Measurements from ENCODE around the gene SAT1.
A peak's percentile ranks its signal among the peaks of the same experiment; 100 is the strongest.

SAT1 gene

DNA sequence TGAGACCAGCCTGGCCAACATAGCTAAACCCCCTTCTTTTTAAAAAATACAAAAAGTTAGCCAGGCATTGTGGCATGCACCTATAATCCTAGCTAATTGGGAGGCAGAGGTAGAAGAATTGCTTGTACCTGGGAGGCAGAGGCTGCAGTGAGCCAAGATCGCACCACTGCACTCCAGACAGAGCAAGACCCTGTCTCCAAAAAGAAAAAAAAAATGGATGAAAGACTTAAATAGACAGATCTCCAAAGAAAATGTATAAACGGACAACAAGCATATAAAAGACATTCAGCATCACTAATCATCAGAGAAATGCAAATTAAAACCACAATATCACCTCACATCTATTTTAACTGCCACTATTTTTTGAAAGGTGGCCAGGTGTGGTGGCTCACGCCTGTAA, 6.6 kb upstream of the SAT1 start:
- no peak for DNase-seq (ENCODE audit: low spot score)

DNA sequence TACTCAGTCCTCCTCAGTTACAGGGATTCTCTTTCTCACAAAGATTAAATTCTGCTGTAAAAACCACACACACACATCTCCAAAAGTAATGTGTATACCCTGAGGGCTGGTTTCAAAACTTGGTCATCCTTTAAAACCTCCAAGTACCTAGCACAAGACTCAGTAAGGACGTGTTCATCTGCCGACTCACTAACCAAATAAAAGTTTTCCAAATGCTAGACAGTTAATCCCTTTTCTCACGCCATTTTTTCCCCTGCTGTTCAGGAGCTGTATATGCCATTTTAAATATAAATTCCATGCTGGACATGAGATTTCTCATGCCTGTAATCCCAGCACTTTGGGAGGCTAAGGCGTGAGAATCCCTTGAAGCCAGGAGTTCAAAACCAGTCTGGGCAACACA, 3.9 kb upstream of the SAT1 start:
- DNase-seq (ENCODE audit: low spot score), result no peak

DNA sequence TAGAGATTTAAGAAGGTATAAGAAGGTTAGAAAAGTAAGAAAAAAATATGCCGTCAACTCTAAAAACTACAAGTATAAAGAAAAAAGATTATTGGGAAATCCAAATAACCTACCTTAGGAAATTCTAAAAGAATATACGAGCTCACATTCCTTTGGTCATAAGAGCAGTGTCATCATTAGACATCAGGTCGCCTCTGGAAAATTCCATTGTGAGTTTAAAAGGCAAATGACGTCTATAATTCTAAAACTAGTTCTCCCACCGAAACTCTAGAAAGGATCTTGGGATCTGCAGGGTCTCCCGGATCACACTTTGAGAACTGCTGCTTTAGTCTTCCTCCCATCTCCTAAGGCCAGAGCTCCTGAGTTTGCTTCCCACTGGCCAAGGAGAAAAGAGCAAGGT, 518 bp upstream of the SAT1 start:
- no peak for DNase-seq (ENCODE audit: low spot score)

DNA sequence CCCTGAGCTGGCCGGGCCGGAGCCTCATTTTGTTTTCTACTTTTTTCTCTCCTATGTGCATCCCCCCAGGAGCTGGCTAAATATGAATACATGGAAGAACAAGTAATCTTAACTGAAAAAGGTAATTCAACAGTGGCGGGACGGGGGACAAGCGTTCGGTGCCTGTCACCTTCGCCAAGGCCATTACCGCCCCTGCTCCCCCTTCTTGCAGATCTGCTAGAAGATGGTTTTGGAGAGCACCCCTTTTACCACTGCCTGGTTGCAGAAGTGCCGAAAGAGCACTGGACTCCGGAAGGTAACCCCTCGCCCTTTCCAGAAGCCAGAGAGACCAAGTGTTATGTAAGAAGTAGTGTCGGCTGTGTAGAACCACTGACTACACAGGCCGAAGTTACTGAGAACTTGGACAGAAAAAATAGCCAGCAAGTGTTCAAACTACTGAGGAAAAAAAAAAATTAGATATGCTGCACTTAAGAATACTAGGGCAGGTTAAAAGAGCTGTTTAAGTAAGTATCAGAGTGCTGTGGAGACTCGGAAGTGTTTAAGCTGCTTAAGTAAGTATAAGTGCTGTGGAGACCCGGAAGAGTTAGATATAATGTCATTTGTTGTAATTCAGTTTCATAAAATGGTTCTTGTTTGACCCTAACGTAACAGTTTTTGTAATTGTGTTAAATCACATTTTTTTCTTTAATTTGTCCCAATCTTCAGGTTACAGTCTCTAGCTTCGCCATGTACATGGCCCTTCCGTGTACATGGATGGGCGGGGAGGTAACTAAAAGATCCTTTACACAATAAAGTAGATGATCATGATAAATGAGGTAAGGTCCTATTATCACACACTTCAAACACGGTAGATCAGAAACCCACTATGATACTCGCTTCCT, 856 bp downstream of the SAT1 start:
- no peak for DNase-seq (ENCODE audit: low spot score)

DNA sequence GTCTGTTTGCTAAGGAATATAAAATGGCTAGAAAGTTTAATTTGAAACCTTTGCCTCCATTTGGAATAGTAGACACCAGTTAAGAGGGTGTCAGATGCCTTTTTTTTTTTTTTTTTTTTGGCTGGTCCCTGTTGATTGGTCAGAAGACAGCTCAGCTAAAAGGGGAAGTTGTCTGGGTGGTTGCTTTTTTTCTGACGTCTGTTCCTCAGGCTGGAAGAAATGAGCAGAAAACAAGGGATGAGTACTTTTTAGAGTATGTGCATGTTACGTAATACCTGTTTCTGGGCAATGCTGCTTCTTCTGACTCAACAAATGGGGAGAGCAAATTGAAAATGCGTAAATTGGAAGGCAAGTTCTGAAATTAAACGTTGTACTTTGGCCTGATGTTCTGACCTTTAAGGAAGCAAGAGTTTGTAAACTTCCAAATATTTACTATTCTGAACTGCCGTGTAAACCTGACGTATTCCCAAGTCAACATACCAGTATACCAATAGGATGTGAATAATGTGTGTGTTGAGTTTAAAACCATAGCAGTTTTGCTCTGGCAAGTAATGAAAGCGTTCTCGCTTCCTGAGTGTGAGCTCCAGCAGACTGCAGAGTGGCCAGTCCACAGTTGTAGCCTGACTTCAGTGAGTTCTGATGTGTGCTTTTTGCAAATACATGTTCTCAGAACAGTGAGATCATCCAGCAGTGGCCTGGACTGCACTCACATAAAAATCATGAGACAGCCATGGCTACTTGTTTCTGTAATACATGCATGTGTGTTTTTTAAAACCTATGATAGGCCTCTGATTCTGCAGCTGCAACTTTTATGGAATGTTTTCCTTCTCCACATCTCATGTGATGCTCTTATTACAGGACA, 1.7 kb downstream of the SAT1 start:
- peak; percentile 36 for DNase-seq (ENCODE audit: low spot score)

DNA sequence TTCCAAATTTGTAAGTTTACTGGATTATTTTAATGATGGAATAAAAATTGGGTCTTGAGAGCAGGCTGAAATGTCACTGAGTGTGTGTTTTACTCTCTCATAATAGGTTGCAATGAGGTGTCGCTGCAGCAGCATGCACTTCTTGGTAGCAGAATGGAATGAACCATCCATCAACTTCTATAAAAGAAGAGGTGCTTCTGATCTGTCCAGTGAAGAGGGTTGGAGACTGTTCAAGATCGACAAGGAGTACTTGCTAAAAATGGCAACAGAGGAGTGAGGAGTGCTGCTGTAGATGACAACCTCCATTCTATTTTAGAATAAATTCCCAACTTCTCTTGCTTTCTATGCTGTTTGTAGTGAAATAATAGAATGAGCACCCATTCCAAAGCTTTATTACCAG, 2.6 kb downstream of the SAT1 start:
- no peak for DNase-seq (ENCODE audit: low spot score)

DNA sequence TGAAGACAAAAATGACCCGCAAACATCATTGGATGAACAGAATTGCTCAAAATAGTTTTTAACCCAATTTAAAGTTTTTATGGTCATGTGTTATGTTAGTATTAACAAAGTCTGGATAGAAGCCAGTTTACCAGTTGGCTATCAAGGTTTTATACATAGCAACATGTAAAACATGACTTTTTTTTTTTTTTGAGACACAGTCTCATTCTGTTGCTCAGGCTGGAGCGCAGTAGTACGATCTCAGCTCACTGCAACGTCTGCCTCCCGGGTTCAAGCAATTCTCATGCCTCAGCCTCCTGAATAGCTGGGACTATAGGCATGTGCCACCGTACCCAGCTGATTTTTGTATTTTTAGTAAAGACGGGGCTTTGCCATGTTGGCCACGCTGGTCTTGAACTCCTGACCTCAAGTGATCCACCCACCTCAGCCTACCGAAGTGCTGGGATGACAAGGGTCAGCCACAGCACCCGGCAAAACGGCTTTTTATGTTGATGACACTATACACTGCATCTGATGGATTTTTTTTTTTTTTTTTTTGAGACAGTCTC, 3.4 kb downstream of the SAT1 start:
- no peak for DNase-seq (ENCODE audit: low spot score)

DNA sequence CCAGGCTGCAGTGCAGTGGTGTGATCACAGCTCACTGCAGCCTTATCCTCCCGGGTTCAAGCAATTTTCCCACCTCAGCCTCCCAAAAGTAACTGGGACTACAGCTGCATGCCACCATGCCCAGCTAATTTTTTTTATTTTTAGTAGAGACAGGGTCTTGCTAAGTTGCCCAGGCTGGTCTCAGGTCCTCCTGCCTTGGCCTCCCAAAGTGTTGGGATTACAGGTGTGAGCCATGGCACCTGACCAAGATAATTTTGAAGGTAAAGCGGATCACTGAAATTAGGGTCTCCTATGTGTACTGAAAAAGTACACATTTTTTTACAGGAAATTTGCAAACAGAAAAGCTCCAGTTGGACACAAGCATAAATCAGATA, 4.8 kb downstream of the SAT1 start:
- no peak for DNase-seq (ENCODE audit: low spot score)

DNA sequence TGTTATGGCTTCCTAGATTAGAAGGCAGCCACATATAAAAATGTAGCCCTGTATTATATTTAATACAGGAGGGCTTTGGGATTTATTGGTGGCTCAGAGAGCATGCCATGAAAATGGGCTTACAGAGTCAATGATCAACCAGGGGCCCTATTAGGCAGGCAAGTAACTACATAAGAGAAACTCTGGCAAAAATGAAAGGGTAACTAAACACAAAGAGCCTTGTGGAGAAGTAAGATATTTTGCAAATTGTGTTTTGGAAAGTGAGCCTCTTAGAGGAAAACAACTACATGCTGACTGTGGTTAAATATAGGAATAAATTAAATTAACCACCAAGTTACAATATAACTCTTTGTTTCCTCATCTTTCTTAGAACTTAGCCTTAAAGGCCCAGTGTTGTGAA, 5.5 kb downstream of the SAT1 start:
- no peak for DNase-seq (ENCODE audit: low spot score)

DNA sequence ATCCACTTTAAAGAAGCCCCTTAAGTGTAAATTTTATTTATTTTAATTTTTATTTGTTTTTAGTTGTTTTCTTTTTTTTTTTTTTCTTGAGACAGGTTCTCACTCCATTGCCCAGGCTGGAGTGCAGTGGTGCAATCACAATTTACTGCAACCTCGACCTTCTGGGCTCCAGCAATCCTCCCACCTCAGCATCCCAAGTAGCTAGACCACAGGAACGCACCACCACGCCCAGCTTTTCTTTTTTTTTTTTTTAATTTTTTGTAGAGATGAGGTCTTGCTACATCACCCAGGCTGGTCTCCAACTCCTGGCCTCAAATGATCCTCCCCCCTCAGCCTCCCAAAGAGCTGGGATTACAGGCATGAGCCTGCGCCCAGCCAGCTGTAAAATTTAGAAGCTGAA, 6.0 kb downstream of the SAT1 start:
- no peak for DNase-seq (ENCODE audit: low spot score)

DNA sequence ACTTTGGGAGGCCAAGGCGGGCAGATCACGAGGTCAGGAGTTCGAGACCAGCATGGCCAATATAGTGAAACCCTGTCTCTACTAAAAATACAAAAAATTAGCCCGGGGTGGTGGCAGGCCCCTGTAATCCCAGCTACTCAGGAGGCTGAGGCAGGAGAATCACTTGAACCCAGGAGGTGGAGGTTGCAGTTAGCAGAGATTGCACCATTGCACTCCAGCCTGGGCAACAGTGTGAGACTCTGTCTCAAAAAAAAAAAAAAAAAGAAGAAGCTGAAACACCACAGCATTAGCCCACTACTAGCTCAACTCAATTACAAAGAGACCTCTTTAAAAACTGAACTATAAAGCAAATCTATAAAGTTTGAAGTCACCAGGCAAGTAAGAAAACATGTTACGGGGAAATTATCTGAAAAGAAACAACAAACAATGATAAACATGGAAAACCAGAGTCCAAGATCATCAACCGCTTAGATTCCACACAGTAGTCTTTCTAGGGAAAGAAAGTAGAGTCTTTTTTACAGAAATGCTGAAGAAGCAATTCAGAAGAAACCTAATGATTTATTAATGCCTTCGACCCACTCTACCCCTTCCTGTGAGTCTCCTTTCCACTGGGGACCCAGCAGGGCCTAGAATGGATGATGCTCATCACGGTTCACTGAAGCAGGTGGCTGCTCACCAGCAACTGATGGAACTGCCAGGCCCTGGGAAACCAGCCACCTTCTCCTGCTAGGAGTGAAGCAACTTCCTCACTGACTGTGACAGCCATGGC, 6.6 kb downstream of the SAT1 start:
- no peak for DNase-seq (ENCODE audit: low spot score)

DNA sequence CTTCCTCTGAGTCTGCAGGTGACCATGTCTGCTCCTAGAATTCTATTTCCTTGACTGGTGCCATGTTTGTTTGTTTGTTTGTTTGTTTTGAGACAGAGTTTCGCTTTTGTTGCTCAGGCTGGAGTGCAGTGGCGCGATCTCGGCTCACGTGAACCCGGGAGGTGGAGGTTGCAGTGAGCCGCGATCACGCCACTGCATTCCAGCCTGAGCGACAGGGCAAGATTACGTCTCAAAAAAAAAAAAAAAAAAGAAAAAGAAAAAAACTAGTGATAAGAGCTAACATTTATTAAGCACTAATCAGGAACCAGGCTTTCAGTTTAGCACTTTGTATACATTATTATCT, 7.2 kb downstream of the SAT1 start:
- DNase-seq (ENCODE audit: low spot score), result no peak

DNA sequence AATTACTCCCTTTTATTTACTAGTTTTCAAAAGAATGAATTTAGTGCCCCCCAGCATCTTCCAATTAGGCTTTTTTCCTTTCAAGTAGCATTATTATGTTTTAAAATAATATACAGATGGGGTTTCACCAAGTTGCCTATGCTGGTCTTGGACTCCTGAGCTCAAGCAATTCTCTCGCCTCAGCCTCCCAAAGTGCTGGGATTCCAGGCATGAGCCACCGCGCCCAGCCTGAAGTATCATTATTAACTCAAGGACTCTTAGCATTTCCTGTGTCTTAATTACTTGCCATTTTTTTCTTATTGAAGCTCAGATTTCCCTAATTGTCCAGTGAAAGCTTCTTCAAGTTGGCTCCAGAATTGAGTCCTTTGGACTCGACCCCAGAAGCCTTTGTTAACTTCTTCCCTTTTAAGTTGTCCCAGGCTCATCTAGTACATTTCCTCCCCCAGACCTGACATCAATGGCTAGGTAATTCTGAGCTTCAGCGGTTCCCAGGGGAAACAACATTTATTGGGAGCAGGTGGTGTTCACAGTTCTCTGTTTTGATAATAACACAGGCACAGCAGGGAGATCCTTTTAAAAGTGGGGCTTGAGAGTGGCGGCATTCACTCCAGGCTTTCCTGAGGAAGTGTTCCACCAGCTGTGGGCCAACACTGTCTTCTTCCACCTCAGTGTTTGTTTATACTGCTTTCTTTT, 10.0 kb downstream of the SAT1 start:
- no peak for DNase-seq (ENCODE audit: low spot score)

DNA sequence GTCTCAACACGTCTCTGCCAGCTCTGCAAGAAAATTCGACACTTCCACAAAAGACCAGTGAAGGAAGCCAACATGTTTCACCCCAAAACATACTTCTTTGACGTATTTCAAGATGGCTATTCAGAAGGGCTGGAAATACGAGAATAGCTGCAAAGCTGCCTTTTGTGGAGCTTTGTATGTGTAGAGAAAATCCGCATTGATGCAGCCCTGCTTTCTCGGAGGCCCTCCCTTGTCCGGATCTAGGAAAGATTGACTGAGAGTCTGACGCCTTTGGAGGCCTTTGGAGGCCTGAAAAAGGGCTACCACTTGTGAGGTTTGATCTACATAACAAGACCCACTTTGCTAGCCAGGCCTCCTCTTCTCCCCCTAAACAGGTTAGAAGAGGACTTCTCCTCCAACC, 12.2 kb downstream of the SAT1 start:
- no peak for DNase-seq (ENCODE audit: low spot score)

DNA sequence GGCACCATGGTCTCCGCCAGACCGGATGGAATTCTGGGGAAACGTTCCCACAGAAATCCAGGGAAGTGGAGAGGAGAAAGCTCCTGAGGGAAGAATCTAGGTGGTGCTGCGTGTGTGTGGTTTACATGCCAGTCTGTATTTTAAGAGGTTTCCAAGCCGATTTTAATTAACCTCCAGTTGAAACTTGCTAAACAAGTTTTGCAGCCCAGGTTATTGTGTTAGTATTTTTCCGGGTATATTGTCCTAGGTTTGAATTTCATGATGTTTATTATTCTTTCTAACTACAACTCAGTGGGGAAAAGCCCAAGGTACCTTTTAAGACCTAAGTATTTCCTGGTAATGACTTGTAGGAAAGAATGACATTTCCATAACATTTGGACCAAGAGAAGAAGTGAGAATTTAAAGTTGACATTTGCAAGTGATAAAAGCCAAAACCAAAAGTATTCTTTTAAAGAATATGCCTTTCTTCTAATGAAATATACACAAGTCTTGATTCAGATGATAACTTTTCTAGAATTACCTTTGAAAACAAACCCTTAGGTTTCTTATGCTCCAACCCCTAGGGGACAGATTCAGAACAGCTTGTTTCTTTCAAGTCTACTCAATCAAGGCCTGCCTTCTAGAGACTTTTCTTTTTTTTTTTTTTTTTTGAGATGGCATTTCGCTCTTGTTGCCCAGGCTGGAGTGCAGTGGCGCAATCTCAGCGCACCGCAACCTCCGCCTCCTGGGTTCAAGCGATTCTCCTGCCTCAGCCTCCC, 14.6 kb downstream of the SAT1 start:
- no peak for DNase-seq (ENCODE audit: low spot score)

DNA sequence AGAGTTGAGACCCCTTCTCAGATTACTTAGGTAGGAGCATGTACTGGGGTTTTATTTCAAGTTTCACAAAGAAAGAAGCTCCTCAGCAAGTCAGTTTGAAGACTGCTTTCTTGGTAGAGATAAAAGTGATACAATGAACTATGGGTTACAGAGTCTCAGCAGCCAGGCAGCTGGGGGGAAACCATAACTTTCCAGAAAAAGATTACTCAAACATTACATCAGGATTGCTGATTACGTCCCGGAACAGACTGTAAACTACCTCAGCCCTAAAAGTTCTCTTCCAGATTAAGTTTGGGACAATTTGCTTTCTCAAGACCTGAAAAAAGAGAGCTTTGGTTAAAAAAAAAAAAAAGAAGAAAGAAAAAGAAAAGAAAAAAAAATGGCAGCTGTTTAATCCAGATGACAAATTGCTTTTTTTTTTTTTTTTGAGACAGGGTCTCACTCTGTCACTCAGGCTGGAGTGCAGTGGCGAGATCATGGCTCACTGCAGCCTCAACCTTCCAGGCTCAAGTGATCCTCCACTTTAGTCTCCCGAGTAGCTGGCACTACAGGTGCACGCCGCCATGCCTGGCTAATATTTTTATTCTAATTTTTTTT, 16.6 kb downstream of the SAT1 start:
- DNase-seq (ENCODE audit: low spot score), result no peak

DNA sequence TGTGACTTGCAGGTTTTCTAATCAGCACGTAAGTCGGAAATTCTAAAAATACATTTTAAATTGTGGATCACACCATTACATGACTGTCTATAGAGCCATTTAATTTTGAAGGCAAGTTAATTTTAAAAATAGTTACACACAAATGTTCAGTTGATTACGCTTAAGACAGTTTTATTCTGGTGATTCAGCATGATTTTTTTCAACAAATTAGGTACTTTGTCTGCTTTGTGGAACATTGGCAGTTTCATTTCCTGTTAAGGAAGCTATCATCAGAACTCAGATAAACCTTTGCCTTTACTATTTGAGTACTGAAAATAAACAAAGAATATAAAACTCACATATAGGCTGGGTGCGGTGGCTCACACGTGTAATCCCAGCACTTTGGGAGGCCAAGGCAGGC, 19.5 kb downstream of the SAT1 start:
- peak; percentile 28 for DNase-seq (ENCODE audit: low spot score)

DNA sequence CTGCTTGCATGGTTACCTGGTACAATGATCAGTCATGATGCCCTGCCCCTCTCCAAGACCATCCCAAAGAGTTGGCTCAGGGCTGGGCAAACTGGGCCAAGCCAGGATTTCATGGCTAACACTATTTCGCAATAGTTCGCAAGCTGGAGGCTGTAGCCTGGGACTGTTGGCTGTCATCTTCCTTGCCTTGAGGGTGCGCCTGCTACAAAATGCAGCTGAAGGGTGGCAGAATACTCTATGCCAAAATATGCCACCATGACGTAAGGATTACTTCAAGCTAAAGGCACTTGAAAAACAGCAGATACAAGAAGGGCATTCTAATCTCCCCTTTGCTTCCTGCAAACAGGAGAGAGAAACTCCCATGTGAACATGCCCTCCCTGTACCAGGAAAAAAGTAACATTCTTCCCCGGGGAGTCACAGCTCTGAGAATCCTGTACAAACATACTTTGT, 21.0 kb downstream of the SAT1 start:
- DNase-seq (ENCODE audit: low spot score), result no peak

DNA sequence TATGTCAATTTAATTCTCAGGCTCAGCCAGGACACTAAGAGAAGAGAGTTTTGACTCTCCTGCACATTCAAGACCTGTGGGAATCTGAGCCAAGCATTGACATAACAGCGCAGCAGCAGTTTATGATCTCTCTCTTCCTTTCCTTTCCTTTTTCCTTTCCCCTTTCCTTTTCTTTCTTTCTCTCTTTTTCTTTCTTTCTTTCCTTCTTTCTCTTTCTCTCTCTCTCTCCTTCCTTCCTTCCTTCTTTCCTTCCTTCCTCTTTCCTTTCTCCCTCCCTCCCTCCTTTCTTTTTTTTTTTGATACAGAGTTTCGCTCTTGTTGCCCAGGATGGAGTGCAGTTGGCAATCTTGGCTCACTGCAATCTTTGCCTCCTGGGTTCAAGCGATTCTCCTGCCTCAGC, 21.6 kb downstream of the SAT1 start:
- no peak for DNase-seq (ENCODE audit: low spot score)

DNA sequence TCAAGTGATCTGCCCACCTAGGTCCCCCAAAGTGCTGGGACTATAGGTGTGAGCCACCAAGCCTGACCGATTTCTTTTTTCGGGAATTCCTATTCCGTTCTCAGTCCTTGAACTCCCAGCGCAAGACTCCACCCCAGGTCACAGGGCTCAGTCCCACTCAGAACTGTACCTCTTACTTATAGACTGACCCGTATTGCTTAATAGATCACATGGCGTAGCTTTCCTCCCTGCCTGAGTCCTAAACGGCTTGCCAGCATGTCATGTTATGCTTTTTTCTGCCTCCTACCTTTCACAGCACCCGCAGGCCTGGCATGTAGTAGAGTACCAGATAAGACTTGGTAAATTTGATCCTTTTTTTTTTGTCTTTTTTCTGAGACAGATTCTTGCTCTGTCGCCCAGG, 22.4 kb downstream of the SAT1 start:
- DNase-seq (ENCODE audit: low spot score), result no peak

DNA sequence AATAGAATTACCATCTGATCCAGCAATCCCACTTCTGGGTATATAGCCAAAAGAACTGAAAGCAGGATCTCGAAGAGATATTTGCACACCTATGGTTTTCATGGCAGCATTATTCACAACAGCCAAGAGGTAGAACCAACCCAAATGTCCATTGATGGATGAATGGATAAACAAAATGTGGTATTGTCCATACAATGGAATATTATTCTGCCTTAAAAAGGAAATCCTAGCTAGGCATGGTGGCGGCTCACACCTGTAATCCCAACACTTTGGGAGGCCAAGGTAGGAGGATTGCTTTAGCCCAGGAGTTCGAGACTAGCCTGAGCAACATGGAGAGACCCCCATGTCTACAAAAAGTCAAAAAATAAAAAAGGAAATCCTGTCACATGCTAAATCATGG, 27.3 kb downstream of the SAT1 start:
- no peak for DNase-seq (ENCODE audit: low spot score)
